IMR-90 (cell line): ENCODE measurements around the gene GABBR1. TPM values are rescaled to one million over a fixed set of nuclear protein-coding genes. Genes with fewer than 3 reads are reported as not detected.

ENCODE experiments used
- ATAC-seq: fragments of 200-7000 bp; cut with Tn5 transposase; 2 replicates; pipeline ENCODE4 v1.9.1; 2020; ENCODE audit warnings: low read depth, mild to moderate bottlenecking, moderate library complexity
- BruUV-seq: library from RNA; stranded (reverse); fragments of 400-500 nt; replicated peaks from 2 replicates; lab custom pipeline; 2021; lab: Mats Ljungman, UMichigan
- CTCF ChIA-PET: fragments of 300-600 bp; formaldehyde crosslinking; extraction: SDS; loops from one replicate; lab custom pipeline; 2021; ENCODE audit warnings: antibody characterized with exemption; lab: Yijun Ruan, JAX
- POLR2A ChIA-PET: fragments of 300-600 bp; sonication (Branson Sonifier 250); formaldehyde crosslinking; loops from one replicate; lab custom pipeline; 2022; ENCODE audit warnings: antibody characterized with exemption; ENCODE audit not compliant: unreplicated experiment; lab: Charles Lee
- DNase-seq: peaks from one replicate; pipeline ENCODE4 v3.0.0; 2013
- H2AFZ ChIP-seq: replicated peaks from 2 replicates; pipeline ENCODE3; 2013; ENCODE audit warnings: low read length, mild to moderate bottlenecking; ENCODE audit not compliant: poor library complexity
- H2AK5ac ChIP-seq: 2 replicates; pipeline ENCODE4 v1.6.1; 2013; ENCODE audit warnings: low read depth, low read length, inconsistent platforms
- H2AK9ac ChIP-seq: replicated peaks from 2 replicates; pipeline ENCODE3; 2013; ENCODE audit warnings: mild to moderate bottlenecking, low read depth, low read length, moderate library complexity; ENCODE audit not compliant: poor library complexity
- H2BK120ac ChIP-seq: 2 replicates; pipeline ENCODE4 v1.6.1; 2013; ENCODE audit warnings: low read depth, low read length, inconsistent platforms
- H2BK15ac ChIP-seq: 3 replicates; pipeline ENCODE4 v1.6.1; 2013; ENCODE audit warnings: low read depth, low read length, inconsistent platforms
- H2BK20ac ChIP-seq: 2 replicates; pipeline ENCODE4 v1.6.1; 2013; ENCODE audit warnings: low read depth, mild to moderate bottlenecking, inconsistent platforms, low read length, moderate library complexity
- H2BK5ac ChIP-seq: 2 replicates; pipeline ENCODE4 v1.6.1; 2013; ENCODE audit warnings: mild to moderate bottlenecking, low read depth, low read length, inconsistent platforms; ENCODE audit not compliant: poor library complexity, severe bottlenecking
- H3K14ac ChIP-seq: replicated peaks from 2 replicates; pipeline ENCODE4 v1.6.1; 2013; ENCODE audit warnings: low read depth, low read length, inconsistent platforms
- H3K18ac ChIP-seq: 2 replicates; pipeline ENCODE4 v1.6.1; 2013; ENCODE audit warnings: low read depth, low read length, control low read depth
- H3K23ac ChIP-seq: 2 replicates; pipeline ENCODE4 v1.6.1; 2013; ENCODE audit warnings: low read depth, low read length, inconsistent platforms
- H3K27ac ChIP-seq: 2 replicates; pipeline ENCODE4 v1.5.1; 2013; ENCODE audit warnings: mild to moderate bottlenecking, control low read depth, low read length; ENCODE audit not compliant: insufficient read depth
- H3K27me3 ChIP-seq: 2 replicates; pipeline ENCODE4 v1.6.1; 2013; ENCODE audit warnings: low read length; ENCODE audit not compliant: control insufficient read depth, insufficient read depth
- H3K36me3 ChIP-seq: 2 replicates; pipeline ENCODE4 v1.6.1; 2013; ENCODE audit warnings: low read length, mixed read lengths; ENCODE audit not compliant: control insufficient read depth, insufficient read depth
- H3K4ac ChIP-seq: 2 replicates; pipeline ENCODE4 v1.6.1; 2013; ENCODE audit warnings: low read depth, low read length, inconsistent platforms
- H3K4me1 ChIP-seq: 2 replicates; pipeline ENCODE4 v1.6.1; 2013; ENCODE audit warnings: low read length, mixed read lengths; ENCODE audit not compliant: control insufficient read depth, insufficient read depth
- H3K4me2 ChIP-seq: 2 replicates; pipeline ENCODE4 v1.6.1; 2013; ENCODE audit warnings: low read depth, mild to moderate bottlenecking, control low read depth, low read length, moderate library complexity
- H3K4me3 ChIP-seq: 2 replicates; pipeline ENCODE4 v1.5.1; 2013; ENCODE audit warnings: low read depth, mild to moderate bottlenecking, control low read depth, low read length, moderate library complexity; ENCODE audit not compliant: insufficient read depth
- H3K56ac ChIP-seq: 2 replicates; pipeline ENCODE4 v1.6.1; 2013; ENCODE audit warnings: low read length, inconsistent platforms; ENCODE audit not compliant: insufficient read depth; ENCODE audit errors: extremely low read depth
- H3K79me1 ChIP-seq, 2 experiments: 2 replicates each; pipeline ENCODE4 v1.6.1; 2013; ENCODE audit warnings: low read length in 2 of 2, inconsistent platforms in 1 of 2, low read depth in 1 of 2
- H3K9ac ChIP-seq: 2 replicates; pipeline ENCODE4 v1.6.1; 2013; ENCODE audit warnings: low read depth, low read length, control low read depth
- H3K9me1 ChIP-seq: 2 replicates; pipeline ENCODE4 v1.6.1; 2013; ENCODE audit warnings: low read length, inconsistent platforms; ENCODE audit not compliant: insufficient read depth
- H3K9me3 ChIP-seq: 2 replicates; pipeline ENCODE4 v1.6.1; 2013; ENCODE audit warnings: low read length; ENCODE audit not compliant: control insufficient read depth, insufficient read depth
- H4K20me1 ChIP-seq: 2 replicates; pipeline ENCODE4 v1.6.1; 2013; ENCODE audit warnings: low read length, inconsistent platforms; ENCODE audit not compliant: insufficient read depth
- H4K5ac ChIP-seq: 2 replicates; pipeline ENCODE4 v1.6.1; 2013; ENCODE audit warnings: mild to moderate bottlenecking, low read depth, low read length, control low read depth
- H4K8ac ChIP-seq, 2 experiments: 2 replicates each; pipeline ENCODE4 v1.6.1; 2013; ENCODE audit warnings: low read depth in 2 of 2, low read length in 2 of 2, control low read depth in 1 of 2, inconsistent platforms in 1 of 2
- H4K91ac ChIP-seq: 2 replicates; pipeline ENCODE4 v1.6.1; 2013; ENCODE audit warnings: low read depth, low read length, inconsistent platforms; ENCODE audit not compliant: insufficient read depth
- CEBPB ChIP-seq: IDR thresholded peaks from 2 replicates; pipeline ENCODE4 v1.6.1; 2012; ENCODE audit warnings: low read depth, low read length, improper control_type of control experiment
- NFE2L2 ChIP-seq: fragments of 150-350 bp; IDR thresholded peaks from 2 replicates; pipeline ENCODE4 v1.6.1; 2016; ENCODE audit warnings: low read depth, mild to moderate bottlenecking, low read length
- WGBS, 2 experiments: methylation state at CpG; one replicate each; pipeline versions ENCODE4 v1.1.5 to v1.1.7; 2013; ENCODE audit warnings: missing lambda C conversion rate in 2 of 2; ENCODE audit not compliant: insufficient read length in 1 of 2; ENCODE audit errors: extremely low coverage in 2 of 2; 5-methylcytosine and 5-hydroxymethylcytosine counted together
- dilution Hi-C: fragments of 300-500 bp; cut with HindIII; formaldehyde crosslinking; loops from one replicate; pipeline ENCODE4 v1.14.3; 2018; ENCODE audit warnings: low sequenced_read_pairs; ENCODE audit not compliant: unreplicated experiment
- in situ Hi-C: fragments of 300-500 bp; cut with MboI; formaldehyde crosslinking; loops from 3 replicates; pipeline ENCODE4 v1.14.3; 2019; ENCODE audit warnings: low sequenced_read_pairs, inconsistent platforms, mixed read lengths
- intact Hi-C: fragments of 100-400 bp; cut with micrococcal nuclease; formaldehyde crosslinking; loops from 2 replicates; pipeline ENCODE4 v1.10.0; 2022
- polyA plus RNA-seq, 3 experiments: library from polyadenylated mRNA; depleted of rRNA; stranded (reverse); fragments of >200 nt; gene quantifications; 2 replicates each; pipeline ENCODE4 v1.2.3, GENCODE V29; 2012; ENCODE audit warnings: low replicate concordance in 1 of 3
- total RNA-seq: library from RNA; depleted of rRNA; stranded (reverse); fragments of >200 nt; gene quantifications from 2 replicates; pipeline ENCODE4 v1.2.3, GENCODE V29; 2012

Gene GABBR1
- total and polyA plus RNA-seq, 2 of the 4 experiments (the other 2 are of a cell fraction): 5.9 to 31.5 TPM

- Histone ChIP-seq H3K18ac (no peak overlapping the region), H2AFZ (no peak overlapping the region), H3K36me3 (no peaks in the 10 kb centered on the region), H2BK5ac (no peak overlapping the region), H3K27me3 (peaks cover 2% of the 10 kb centered on the region; the same call in 1 of the 2 replicates), H3K4me3 (no peak overlapping the region), H3K79me1 (no peaks in the 10 kb centered on the region), H3K14ac (no peak overlapping the region), H3K9ac (no peak overlapping the region), H3K9me1 (no peaks in the 10 kb centered on the region), H2AK5ac (no peak overlapping the region), H3K9me3 (no peaks in the 10 kb centered on the region), H3K4me2 (no peak overlapping the region), H3K4ac (no peak overlapping the region), H3K27ac (no peak overlapping the region), H2BK15ac (no peak overlapping the region), H2BK120ac (no peak overlapping the region), H4K5ac (no peak overlapping the region), H4K20me1 (no peaks in the 10 kb centered on the region), H2BK20ac (no peak overlapping the region), H3K4me1 (no peaks in the 10 kb centered on the region), H4K91ac (no peak overlapping the region), H3K56ac (no peak overlapping the region), H4K8ac (no peak overlapping the region), H2AK9ac (no peak overlapping the region), H3K23ac (no peak overlapping the region)
- ChIA-PET POLR2A (no interaction called here), CTCF (interaction anchor here (0.6 to 4.1 kb wide), 3 partner anchors 13 to 817 kb away, joined by 3 to 33 read pairs (median 28); no protein-coding TSS in a partner anchor)
- dilution Hi-C loops (no loop called here), intact Hi-C loops (no loop called here), in situ Hi-C loops (no loop called here)
- WGBS, 2 experiments: no CpG with 5 or more reads among the region's 1 CpG
- DNase-seq (no peak), ATAC-seq (no peak)
- no TSS peak for BruUV-seq
- no peak for TF ChIP-seq NFE2L2
- no peak for TF ChIP-seq CEBPB
Observed at GRCh38 chr6:29666826-29667130, 33.8 kb upstream of the GABBR1 start.
